K562 (cell line): Measurements from ENCODE around the gene SLC35A4. TPM values are rescaled to one million over a fixed set of nuclear protein-coding genes. Genes with fewer than 3 reads are reported as not detected.

ENCODE experiments used
- ASH1L ChIP-seq: fragments of 450-650 bp; IDR thresholded peaks from 2 replicates; pipeline ENCODE4 v1.6.1; 2018; ENCODE audit warnings: borderline replicate concordance, mild to moderate bottlenecking, low read depth; ENCODE audit not compliant: partially characterized antibody
- C11orf30 ChIP-seq: fragments of 450-650 bp; IDR thresholded peaks from 2 replicates; pipeline ENCODE4 v1.6.1; 2016; ENCODE audit warnings: low read depth, mild to moderate bottlenecking
- CBFB ChIP-seq: sonication (generic); formaldehyde crosslinking; IDR thresholded peaks from 2 replicates; pipeline ENCODE4 v1.4.0; 2020; ENCODE audit warnings: mild to moderate bottlenecking, missing genetic modification reagents
- CBX3 ChIP-seq, 2 experiments: IDR thresholded peaks; 1 replicate in 1 of 2; 2 replicates in 1 of 2; pipeline ENCODE4 v1.6.1; 2012; ENCODE audit warnings: inconsistent platforms in 2 of 2, low read length in 2 of 2, borderline replicate concordance in 1 of 2, control low read depth in 1 of 2
- EP400 ChIP-seq: fragments of 450-650 bp; IDR thresholded peaks from 2 replicates; pipeline ENCODE4 v1.6.1; 2017; ENCODE audit warnings: antibody characterized with exemption, mild to moderate bottlenecking, moderate library complexity
- FOXK2 ChIP-seq, 2 experiments: fragments of 450-650 bp; IDR thresholded peaks in 1 of 2; conservative IDR thresholded peaks in 1 of 2; 2 replicates each; pipeline ENCODE4 v1.6.1; 2016; ENCODE audit warnings: low read depth in 2 of 2, mild to moderate bottlenecking in 1 of 2
- MEF2A ChIP-seq: IDR thresholded peaks from 2 replicates; pipeline ENCODE4 v1.6.1; 2011; ENCODE audit warnings: low read depth, mild to moderate bottlenecking, low read length, moderate library complexity; ENCODE audit not compliant: control insufficient read depth
- MTA3 ChIP-seq: fragments of 450-650 bp; formaldehyde crosslinking; IDR thresholded peaks from 2 replicates; pipeline ENCODE4 v1.6.1; 2017; ENCODE audit warnings: mild to moderate bottlenecking, borderline replicate concordance
- NFIX ChIP-seq: fragments of 250-450 bp; sonication (Bioruptor Pico); IDR thresholded peaks from 2 replicates; pipeline ENCODE4 v1.4.0; 2020; ENCODE audit warnings: low read depth, mild to moderate bottlenecking, moderate library complexity
- polyA plus RNA-seq, 8 experiments: library from polyadenylated mRNA; depleted of rRNA in 4 of 8; stranded (reverse) in 5 of 8; unstranded in 3 of 8; fragments of >200 nt; fragmentation: Nextera tagmentation in 2 of 8; fragmentation: Illumina TruSeq in 1 of 8; extraction: Ambion mirVana in 2 of 8; extraction: Trizol in 1 of 8; gene quantifications; 2 replicates each; pipeline versions ENCODE4 v1.2.1 to v1.2.3, GENCODE V29; 2011 to 2014; ENCODE audit warnings: inconsistent platforms in 1 of 8, missing spikeins in 1 of 8
- total RNA-seq, 7 experiments: library from RNA; depleted of rRNA in 6 of 7; stranded (reverse); fragments of >200 nt in 6 of 7; fragmentation: Illumina TruSeq in 2 of 7; extraction: Trizol in 2 of 7; gene quantifications; 2 replicates each; pipeline versions ENCODE4 v1.2.1 to v1.2.3, GENCODE V29; 2011 to 2021; ENCODE audit warnings: low replicate concordance in 1 of 7
- TF ChIP-seq, protein P1 (sequence below), 2 experiments: fragments of 450-650 bp; formaldehyde crosslinking in 1 of 2; IDR thresholded peaks; 2 replicates each; pipeline versions ENCODE4 v1.4.0 to v1.6.1; 2014 to 2020; ENCODE audit warnings: mild to moderate bottlenecking in 2 of 2, borderline replicate concordance in 1 of 2, low read depth in 1 of 2
- TF ChIP-seq, protein P2 (sequence below): sonication (generic); IDR thresholded peaks from 2 replicates; pipeline ENCODE4 v1.6.1; 2016
- TF ChIP-seq, protein P3 (sequence below): fragments of 450-650 bp; formaldehyde crosslinking; IDR thresholded peaks from 2 replicates; pipeline ENCODE4 v1.4.0; 2020; ENCODE audit warnings: mild to moderate bottlenecking, moderate library complexity
- TF ChIP-seq, protein P4 (sequence below): fragments of 450-650 bp; IDR thresholded peaks from 2 replicates; pipeline ENCODE4 v1.6.1; 2016

The SLC35A4 gene
- total and polyA plus RNA-seq, 9 of the 15 experiments (the other 6 are each of a cell fraction or from before 2014, with no cell fraction given) = 21.8 to 171 (median 42.5) TPM

DNA sequence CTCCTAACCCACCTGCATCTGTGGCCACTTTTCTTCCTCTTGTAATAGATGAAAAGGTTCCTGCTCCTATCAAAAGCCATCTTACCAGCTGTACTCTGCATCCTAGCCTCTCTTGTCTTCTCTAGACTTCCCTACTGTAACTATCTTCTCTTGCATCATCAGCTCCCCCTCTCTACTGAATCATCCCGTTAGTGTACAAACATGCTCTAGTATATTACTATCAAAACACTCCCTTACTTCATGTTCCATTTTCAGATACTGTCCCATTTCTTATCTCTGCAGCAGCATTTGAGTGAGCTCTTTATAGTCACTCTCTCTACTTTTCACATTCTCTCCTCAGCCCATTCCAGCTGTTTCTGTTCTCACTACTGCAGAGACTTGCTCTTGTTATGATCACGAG, 10.2 kb upstream of the SLC35A4 start (continued):
- TF ChIP-seq C11orf30 (0 out of 2 replicates have a peak, but pooled peaks have one; percentile 4), FOXK2 (conservative IDR thresholded peaks at IDR 0.05 in 1 of 2, IDR thresholded peaks at IDR 0.05 in 1 of 2; ENCODE audit: low read depth in 2 of 2) (0 out of 4 replicates have a peak, but pooled peaks of 1 of the 2 experiments have one; percentile 17), EP400 (peak; percentile 47; the same call in 1 of the 2 replicates), CBFB (no peak), ASH1L (no peak), MEF2A (0 out of 2 replicates have a peak, but pooled peaks have one; percentile 29), MTA3 (0 out of 2 replicates have a peak, but pooled peaks have one; percentile 36), CBX3 (IDR thresholded peaks at IDR 0.05; ENCODE audit: borderline replicate concordance in 1 of 2, low read length in 2 of 2) (no peak), NFIX (CRISPR knock-in tag) (no peak)
- TF ChIP-seq, protein P1, sequence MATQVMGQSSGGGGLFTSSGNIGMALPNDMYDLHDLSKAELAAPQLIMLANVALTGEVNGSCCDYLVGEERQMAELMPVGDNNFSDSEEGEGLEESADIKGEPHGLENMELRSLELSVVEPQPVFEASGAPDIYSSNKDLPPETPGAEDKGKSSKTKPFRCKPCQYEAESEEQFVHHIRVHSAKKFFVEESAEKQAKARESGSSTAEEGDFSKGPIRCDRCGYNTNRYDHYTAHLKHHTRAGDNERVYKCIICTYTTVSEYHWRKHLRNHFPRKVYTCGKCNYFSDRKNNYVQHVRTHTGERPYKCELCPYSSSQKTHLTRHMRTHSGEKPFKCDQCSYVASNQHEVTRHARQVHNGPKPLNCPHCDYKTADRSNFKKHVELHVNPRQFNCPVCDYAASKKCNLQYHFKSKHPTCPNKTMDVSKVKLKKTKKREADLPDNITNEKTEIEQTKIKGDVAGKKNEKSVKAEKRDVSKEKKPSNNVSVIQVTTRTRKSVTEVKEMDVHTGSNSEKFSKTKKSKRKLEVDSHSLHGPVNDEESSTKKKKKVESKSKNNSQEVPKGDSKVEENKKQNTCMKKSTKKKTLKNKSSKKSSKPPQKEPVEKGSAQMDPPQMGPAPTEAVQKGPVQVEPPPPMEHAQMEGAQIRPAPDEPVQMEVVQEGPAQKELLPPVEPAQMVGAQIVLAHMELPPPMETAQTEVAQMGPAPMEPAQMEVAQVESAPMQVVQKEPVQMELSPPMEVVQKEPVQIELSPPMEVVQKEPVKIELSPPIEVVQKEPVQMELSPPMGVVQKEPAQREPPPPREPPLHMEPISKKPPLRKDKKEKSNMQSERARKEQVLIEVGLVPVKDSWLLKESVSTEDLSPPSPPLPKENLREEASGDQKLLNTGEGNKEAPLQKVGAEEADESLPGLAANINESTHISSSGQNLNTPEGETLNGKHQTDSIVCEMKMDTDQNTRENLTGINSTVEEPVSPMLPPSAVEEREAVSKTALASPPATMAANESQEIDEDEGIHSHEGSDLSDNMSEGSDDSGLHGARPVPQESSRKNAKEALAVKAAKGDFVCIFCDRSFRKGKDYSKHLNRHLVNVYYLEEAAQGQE (IDR thresholded peaks at IDR 0.05; ENCODE audit: borderline replicate concordance) = 0 out of 2 replicates have a peak, but pooled peaks have one; percentile 8
- TF ChIP-seq, protein P1 (CRISPR knock-in tag; IDR thresholded peaks at IDR 0.05; ENCODE audit: low read depth) = no peak
- TF ChIP-seq, protein P2, sequence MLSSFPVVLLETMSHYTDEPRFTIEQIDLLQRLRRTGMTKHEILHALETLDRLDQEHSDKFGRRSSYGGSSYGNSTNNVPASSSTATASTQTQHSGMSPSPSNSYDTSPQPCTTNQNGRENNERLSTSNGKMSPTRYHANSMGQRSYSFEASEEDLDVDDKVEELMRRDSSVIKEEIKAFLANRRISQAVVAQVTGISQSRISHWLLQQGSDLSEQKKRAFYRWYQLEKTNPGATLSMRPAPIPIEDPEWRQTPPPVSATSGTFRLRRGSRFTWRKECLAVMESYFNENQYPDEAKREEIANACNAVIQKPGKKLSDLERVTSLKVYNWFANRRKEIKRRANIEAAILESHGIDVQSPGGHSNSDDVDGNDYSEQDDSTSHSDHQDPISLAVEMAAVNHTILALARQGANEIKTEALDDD = peak; percentile 42; the same call in 1 of the 2 replicates
- TF ChIP-seq, protein P3, sequence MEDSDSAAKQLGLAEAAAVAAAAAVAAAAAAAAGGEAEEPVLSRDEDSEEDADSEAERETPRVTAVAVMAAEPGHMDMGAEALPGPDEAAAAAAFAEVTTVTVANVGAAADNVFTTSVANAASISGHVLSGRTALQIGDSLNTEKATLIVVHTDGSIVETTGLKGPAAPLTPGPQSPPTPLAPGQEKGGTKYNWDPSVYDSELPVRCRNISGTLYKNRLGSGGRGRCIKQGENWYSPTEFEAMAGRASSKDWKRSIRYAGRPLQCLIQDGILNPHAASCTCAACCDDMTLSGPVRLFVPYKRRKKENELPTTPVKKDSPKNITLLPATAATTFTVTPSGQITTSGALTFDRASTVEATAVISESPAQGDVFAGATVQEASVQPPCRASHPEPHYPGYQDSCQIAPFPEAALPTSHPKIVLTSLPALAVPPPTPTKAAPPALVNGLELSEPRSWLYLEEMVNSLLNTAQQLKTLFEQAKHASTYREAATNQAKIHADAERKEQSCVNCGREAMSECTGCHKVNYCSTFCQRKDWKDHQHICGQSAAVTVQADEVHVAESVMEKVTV (CRISPR knock-in tag) = no peak
- TF ChIP-seq, protein P4, sequence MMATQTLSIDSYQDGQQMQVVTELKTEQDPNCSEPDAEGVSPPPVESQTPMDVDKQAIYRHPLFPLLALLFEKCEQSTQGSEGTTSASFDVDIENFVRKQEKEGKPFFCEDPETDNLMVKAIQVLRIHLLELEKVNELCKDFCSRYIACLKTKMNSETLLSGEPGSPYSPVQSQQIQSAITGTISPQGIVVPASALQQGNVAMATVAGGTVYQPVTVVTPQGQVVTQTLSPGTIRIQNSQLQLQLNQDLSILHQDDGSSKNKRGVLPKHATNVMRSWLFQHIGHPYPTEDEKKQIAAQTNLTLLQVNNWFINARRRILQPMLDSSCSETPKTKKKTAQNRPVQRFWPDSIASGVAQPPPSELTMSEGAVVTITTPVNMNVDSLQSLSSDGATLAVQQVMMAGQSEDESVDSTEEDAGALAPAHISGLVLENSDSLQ = no peak; the same call in 1 of the 2 replicates
